Peyer's patch (tissue), 4 donors: ENCODE data around the gene HDAC9. TPM values are rescaled to one million over a fixed set of nuclear protein-coding genes. Genes with fewer than 3 reads are reported as not detected.
"Not testable (repeated sequence)": the region's sequence is repeated elsewhere in the genome, so short reads cannot be mapped to it uniquely, and the experiment has no call there.

Source experiments
- DNase-seq, 3 donors: peaks; one replicate each; pipeline ENCODE4 v3.0.0-alpha.2; 2017 to 2019
- H3K27ac ChIP-seq, 4 donors: fragments of 200-600 bp; sonication (generic); one replicate each; pipeline ENCODE4 v1.5.1; 2016 to 2019
- H3K27me3 ChIP-seq, 2 donors: fragments of 200-600 bp; sonication (generic); one replicate each; pipeline ENCODE4 v1.5.1; 2019
- H3K36me3 ChIP-seq, 3 donors: fragments of 200-600 bp; sonication (generic); one replicate each; pipeline ENCODE4 v1.5.1; 2016 to 2019
- H3K4me1 ChIP-seq, 4 donors: fragments of 200-600 bp; sonication (generic); one replicate each; pipeline ENCODE4 v1.5.1; 2016 to 2019
- H3K4me3 ChIP-seq, 4 donors: fragments of 200-600 bp; sonication (generic); 1 replicate in 3 of 4; 2 replicates in 1 of 4; pipeline ENCODE4 v1.5.1; 2016 to 2019; ENCODE audit warnings: mild to moderate bottlenecking in 1 of 4
- H3K9me3 ChIP-seq, 4 donors: fragments of 200-600 bp; sonication (generic); one replicate each; pipeline ENCODE4 v1.5.1; 2016 to 2019; ENCODE audit warnings: mild to moderate bottlenecking in 1 of 4
- POLR2A ChIP-seq, 2 donors: fragments of 450-650 bp; IDR thresholded peaks; one replicate each; pipeline ENCODE4 v1.5.1; 2017; ENCODE audit warnings: antibody characterized with exemption in 2 of 2, mild to moderate bottlenecking in 2 of 2, moderate library complexity in 2 of 2
- small RNA-seq, 2 donors: library from RNA; depleted of rRNA; stranded (forward); fragments of <200 nt; gene quantifications; one replicate each; pipeline ENCODE3, GENCODE V24; 2016
- total RNA-seq, 4 donors: library from RNA; depleted of rRNA; stranded (reverse); fragments of >200 nt; gene quantifications; one replicate each; pipeline ENCODE4 v1.1.0, GENCODE V29; 2016
- TF ChIP-seq, protein P1 (sequence below), 6 experiments: fragments of 450-650 bp in 4 of 6; fragments of 200-600 bp in 2 of 6; sonication (generic) in 1 of 6; IDR thresholded peaks; one replicate each; pipeline ENCODE4 v1.5.1; 2017 to 2019; ENCODE audit warnings: antibody characterized with exemption in 6 of 6, mild to moderate bottlenecking in 3 of 6, moderate library complexity in 1 of 6

HDAC9 gene
- total RNA-seq, 4 donors from 2014 or later = 0.88 to 75.9 (median 4.4) TPM

DNA sequence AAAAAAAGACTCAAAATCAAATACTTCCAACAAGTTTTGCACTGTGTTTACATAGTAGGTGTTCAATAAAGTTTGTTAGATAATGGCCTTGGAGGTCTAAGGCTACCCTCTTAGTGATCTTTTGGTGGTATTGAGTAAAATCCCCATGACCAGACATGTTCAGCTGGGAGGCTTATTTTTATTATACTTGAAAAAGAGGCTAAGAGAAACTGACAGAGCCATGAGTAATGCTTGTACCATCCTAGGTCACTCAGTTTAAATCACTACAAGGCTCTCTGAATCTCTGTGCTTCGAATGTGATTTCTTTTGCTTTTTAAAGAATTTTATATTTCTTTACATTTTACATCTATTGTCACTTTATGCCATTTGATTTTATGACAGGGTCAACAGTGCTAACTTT, 531.3 kb downstream of the HDAC9 start:
- no peak overlapping the region for H3K4me3 ChIP-seq
- TF ChIP-seq, protein P1, sequence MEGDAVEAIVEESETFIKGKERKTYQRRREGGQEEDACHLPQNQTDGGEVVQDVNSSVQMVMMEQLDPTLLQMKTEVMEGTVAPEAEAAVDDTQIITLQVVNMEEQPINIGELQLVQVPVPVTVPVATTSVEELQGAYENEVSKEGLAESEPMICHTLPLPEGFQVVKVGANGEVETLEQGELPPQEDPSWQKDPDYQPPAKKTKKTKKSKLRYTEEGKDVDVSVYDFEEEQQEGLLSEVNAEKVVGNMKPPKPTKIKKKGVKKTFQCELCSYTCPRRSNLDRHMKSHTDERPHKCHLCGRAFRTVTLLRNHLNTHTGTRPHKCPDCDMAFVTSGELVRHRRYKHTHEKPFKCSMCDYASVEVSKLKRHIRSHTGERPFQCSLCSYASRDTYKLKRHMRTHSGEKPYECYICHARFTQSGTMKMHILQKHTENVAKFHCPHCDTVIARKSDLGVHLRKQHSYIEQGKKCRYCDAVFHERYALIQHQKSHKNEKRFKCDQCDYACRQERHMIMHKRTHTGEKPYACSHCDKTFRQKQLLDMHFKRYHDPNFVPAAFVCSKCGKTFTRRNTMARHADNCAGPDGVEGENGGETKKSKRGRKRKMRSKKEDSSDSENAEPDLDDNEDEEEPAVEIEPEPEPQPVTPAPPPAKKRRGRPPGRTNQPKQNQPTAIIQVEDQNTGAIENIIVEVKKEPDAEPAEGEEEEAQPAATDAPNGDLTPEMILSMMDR (IDR thresholded peaks at IDR 0.05) = no peak
- no peak for TF ChIP-seq POLR2A (IDR thresholded peaks at IDR 0.05)
- DNase-seq = no peak
- no peaks in the 10 kb centered on the region for H3K36me3 ChIP-seq
- H3K4me1 ChIP-seq = no peaks in the 10 kb centered on the region
- no peaks in the 10 kb centered on the region for H3K27me3 ChIP-seq
- H3K9me3 ChIP-seq = no peaks in the 10 kb centered on the region
- H3K27ac ChIP-seq = no peak overlapping the region

DNA sequence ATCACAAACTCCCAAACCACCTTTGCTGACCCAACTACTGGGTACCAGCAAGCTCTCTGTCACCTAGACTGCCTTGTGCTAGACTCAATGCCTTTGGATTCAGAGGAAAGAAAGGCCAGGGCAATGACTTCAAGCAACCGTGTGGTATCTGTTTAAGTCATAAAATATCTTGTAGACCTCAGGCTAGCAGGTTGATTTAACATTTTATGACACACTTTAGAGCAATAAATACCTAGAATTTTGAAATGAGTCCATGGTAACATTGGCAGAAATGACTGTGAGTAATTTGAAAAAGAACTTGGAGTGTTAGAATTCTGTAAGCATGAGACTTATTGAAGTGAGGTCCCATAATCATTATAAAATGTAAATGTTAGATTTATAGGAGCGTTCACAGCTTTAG, 534.7 kb downstream of the HDAC9 start:
- H3K27me3 ChIP-seq = no peaks in the 10 kb centered on the region

DNA sequence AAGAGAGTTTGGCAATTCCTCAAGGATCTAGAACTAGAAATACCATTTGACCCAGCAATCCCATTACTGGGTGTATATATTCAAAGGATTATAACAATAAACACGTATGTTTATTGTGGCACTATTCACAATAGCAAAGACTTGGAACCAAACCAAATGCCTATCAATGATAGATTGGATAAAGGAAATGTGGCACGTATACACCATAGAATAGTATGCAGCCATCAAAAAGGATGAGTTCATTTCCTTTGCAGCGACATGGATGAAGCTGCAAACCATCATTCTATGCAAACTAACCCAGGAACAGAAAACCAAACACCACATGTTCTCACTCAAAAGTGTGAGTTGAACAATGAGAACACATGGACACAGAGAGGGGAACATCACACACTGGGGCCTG, 537.4 kb downstream of the HDAC9 start:
- not testable (repeated sequence) for H3K27ac ChIP-seq, DNase-seq

More for the DNA sequence above, 534.7 kb downstream of the HDAC9 start:
- Histone ChIP-seq H3K27ac (no peak overlapping the region), H3K4me1 (no peaks in the 10 kb centered on the region), H3K4me3 (no peak overlapping the region), H3K36me3 (no peaks in the 10 kb centered on the region), H3K9me3 (peaks cover 0 to under 1% (median 0%) of the 10 kb centered on the region in 4 donors)
- no peak for DNase-seq
- TF ChIP-seq, protein P1 (IDR thresholded peaks at IDR 0.05) = no peak
- no peak for TF ChIP-seq POLR2A (IDR thresholded peaks at IDR 0.05)

DNA sequence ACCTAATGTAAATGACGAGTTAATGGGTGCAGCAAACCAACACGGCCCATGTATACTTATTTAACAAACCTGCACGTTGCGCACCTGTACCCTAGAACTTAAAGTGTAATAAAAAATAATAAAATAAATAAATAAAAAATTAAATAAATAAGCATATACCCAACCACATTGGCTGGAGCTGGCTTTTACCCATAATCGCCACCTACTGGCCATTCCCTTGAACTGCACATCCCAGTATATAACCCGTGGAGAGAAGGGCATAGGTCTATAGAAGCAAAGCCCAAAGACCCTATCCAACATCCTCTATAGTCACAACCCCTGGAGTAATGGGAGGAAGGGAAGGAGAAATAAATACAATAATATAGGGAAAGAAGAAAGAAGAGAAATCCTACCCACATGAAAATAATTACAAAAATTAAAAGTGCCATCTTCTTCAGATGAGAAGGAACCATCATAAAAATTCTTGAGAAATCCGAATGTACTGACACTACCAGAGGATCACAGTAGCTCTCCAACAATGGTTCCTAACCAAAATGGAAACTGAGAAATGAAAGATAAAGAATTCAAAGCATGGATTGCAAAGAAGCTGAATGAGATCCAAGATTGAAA, 556.3 kb downstream of the HDAC9 start:
- Histone ChIP-seq H3K4me3 (no peak overlapping the region), H3K9me3 (no peaks in the 10 kb centered on the region), H3K27me3 (no peaks in the 10 kb centered on the region), H3K4me1 (no peaks in the 10 kb centered on the region), H3K36me3 (no peaks in the 10 kb centered on the region), H3K27ac (no peak overlapping the region)
- DNase-seq = peak in 2 of 3 donors; percentile 31 to 61
- TF ChIP-seq, protein P1 (IDR thresholded peaks at IDR 0.05) = peak; percentile 31 to 69 (median 43)
- no peak for TF ChIP-seq POLR2A (IDR thresholded peaks at IDR 0.05)

More for the DNA sequence above, 537.4 kb downstream of the HDAC9 start:
- H3K4me3 ChIP-seq, H3K4me1 ChIP-seq, H3K9me3 ChIP-seq, H3K27me3 ChIP-seq, H3K36me3 ChIP-seq: not testable (repeated sequence)

Small RNA genes within 50 kb of the gene (small RNA-seq; reads per million reads assigned to genes)
- 0 reads per million in 2 donors for gene RN7SKP266
